ENCODE results near the gene TLL2.

- TF ChIP-seq, protein P1, sequence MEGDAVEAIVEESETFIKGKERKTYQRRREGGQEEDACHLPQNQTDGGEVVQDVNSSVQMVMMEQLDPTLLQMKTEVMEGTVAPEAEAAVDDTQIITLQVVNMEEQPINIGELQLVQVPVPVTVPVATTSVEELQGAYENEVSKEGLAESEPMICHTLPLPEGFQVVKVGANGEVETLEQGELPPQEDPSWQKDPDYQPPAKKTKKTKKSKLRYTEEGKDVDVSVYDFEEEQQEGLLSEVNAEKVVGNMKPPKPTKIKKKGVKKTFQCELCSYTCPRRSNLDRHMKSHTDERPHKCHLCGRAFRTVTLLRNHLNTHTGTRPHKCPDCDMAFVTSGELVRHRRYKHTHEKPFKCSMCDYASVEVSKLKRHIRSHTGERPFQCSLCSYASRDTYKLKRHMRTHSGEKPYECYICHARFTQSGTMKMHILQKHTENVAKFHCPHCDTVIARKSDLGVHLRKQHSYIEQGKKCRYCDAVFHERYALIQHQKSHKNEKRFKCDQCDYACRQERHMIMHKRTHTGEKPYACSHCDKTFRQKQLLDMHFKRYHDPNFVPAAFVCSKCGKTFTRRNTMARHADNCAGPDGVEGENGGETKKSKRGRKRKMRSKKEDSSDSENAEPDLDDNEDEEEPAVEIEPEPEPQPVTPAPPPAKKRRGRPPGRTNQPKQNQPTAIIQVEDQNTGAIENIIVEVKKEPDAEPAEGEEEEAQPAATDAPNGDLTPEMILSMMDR (IDR thresholded peaks at IDR 0.05), result no peak
- no peak for TF ChIP-seq POLR2A (IDR thresholded peaks at IDR 0.05)
- TF ChIP-seq POLR2AphosphoS5 (IDR thresholded peaks at IDR 0.05), result no peak
Observed at GRCh38 chr10:96496281-96496925, 17.3 kb downstream of the TLL2 start.
